Measurements from ENCODE around the gene PYGB.

DNA sequence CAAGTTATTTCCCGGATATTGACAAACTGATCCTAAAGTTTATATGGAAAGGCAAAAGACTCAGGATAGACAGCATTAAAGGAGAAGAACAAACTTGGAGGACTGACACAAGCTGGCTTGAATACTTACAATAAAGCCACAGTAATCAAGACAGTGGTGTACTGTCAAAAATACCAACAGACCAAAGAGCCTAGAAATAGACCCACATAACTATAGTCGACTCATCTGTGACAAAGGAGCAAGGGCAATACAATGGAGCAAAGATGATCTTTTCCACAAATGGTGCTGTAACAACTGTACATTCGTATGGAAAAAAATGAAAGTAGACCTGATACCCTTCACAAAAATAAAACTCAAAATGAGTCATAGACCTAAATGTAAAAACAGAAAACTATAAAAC is 96.7 kb downstream of the PYGB start:
- TF ChIP-seq POLR2AphosphoS5 (IDR thresholded peaks at IDR 0.05; ENCODE audit: low read depth, low read length) (no peak), POLR2A (IDR thresholded peaks at IDR 0.05; ENCODE audit: low read depth, low read length) (no peak), SPI1 (IDR thresholded peaks at IDR 0.05; ENCODE audit: low read depth, low read length) (no peak)
